Middle frontal gyrus (tissue), 1 donor: Measurements from ENCODE around the gene SARNP.
"Not testable (repeated sequence)": the region's sequence is repeated elsewhere in the genome, so short reads cannot be mapped to it uniquely, and the experiment has no call there.

Experiments
- DNase-seq: peaks from one replicate; pipeline ENCODE4 v3.0.0-alpha.2; 2015; ENCODE audit warnings: low spot score; ENCODE audit errors: extremely low spot score

The SARNP gene

GRCh38 chr12:55797068-55797467 lies 20.5 kb downstream of the SARNP start:
- no peak for DNase-seq

- no peak for DNase-seq
These were observed 21.6 kb downstream of the SARNP start for GRCh38 chr12:55795950-55796349.

GRCh38 chr12:55789893-55790292 lies 27.6 kb downstream of the SARNP start:
- no peak for DNase-seq

GRCh38 chr12:55789171-55789570 lies 28.4 kb downstream of the SARNP start:
- no peak for DNase-seq

GRCh38 chr12:55788546-55788945 lies 29.0 kb downstream of the SARNP start:
- DNase-seq: no peak

GRCh38 chr12:55780685-55781084 lies 36.8 kb downstream of the SARNP start:
- DNase-seq: no peak

GRCh38 chr12:55777856-55778255 lies 39.7 kb downstream of the SARNP start:
- DNase-seq: no peak

- DNase-seq: no peak
These were observed 45.8 kb downstream of the SARNP start for GRCh38 chr12:55771736-55772135.

- no peak for DNase-seq
These were observed 50.4 kb downstream of the SARNP start for GRCh38 chr12:55767156-55767555.

GRCh38 chr12:55765736-55766290 lies 51.7 kb downstream of the SARNP start:
- no peak for DNase-seq

- DNase-seq: no peak
These were observed 54.9 kb downstream of the SARNP start for GRCh38 chr12:55762646-55763045.

- DNase-seq: no peak
These were observed 56.9 kb downstream of the SARNP start for GRCh38 chr12:55760663-55761062.

- DNase-seq: not testable (repeated sequence)
These were observed 58.9 kb downstream of the SARNP start for GRCh38 chr12:55758575-55758974.

GRCh38 chr12:55757701-55758100 lies 59.8 kb downstream of the SARNP start:
- no peak for DNase-seq

- no peak for DNase-seq
These were observed 62.3 kb downstream of the SARNP start for GRCh38 chr12:55755246-55755645.

GRCh38 chr12:55748230-55748993 lies 69.1 kb downstream of the SARNP start:
- no peak for DNase-seq

- DNase-seq: no peak
These were observed 70.7 kb downstream of the SARNP start for GRCh38 chr12:55746913-55747231.

GRCh38 chr12:55746174-55746912 lies 71.2 kb downstream of the SARNP start:
- DNase-seq: no peak

GRCh38 chr12:55745361-55746173 lies 72.0 kb downstream of the SARNP start:
- DNase-seq: no peak

- no peak for DNase-seq
These were observed 73.0 kb downstream of the SARNP start for GRCh38 chr12:55744340-55745030.
